Right lung (tissue), 5 donors: ENCODE data around the gene DDR2. TPM values are rescaled to one million over a fixed set of nuclear protein-coding genes. Genes with fewer than 3 reads are reported as not detected.
A peak's percentile ranks its signal among the peaks of the same experiment; 100 is the strongest.

Source experiments
- DNase-seq, 2 donors: peaks; one replicate each; pipeline ENCODE4 v3.0.0-alpha.2; 2013
- polyA plus RNA-seq, 5 donors: library from polyadenylated mRNA; unstranded; fragments of 120-200 nt; gene quantifications; one replicate each; pipeline versions ENCODE4 v1.2.1 to v1.2.3, GENCODE V29; 2013; ENCODE audit warnings: inconsistent platforms in 1 of 5, low replicate concordance in 1 of 5; ENCODE audit not compliant: insufficient read length in 5 of 5, insufficient read depth in 1 of 5

The DDR2 gene
- polyA plus RNA-seq, 5 donors: 20.4 to 50.4 (median 45.5) TPM

GRCh38 chr1:162695687-162696086 is 63.4 kb downstream of the DDR2 start:
- no peak for DNase-seq

GRCh38 chr1:162696286-162696862 is 64.1 kb downstream of the DDR2 start:
- DNase-seq: peak; percentile 90 to 94

GRCh38 chr1:162697140-162697895 is 65.1 kb downstream of the DDR2 start:
- DNase-seq: no peak

GRCh38 chr1:162699366-162699765 is 67.1 kb downstream of the DDR2 start:
- DNase-seq: no peak

- DNase-seq: no peak
Observed at GRCh38 chr1:162700131-162700530, 67.9 kb downstream of the DDR2 start.

- no peak for DNase-seq
Observed at GRCh38 chr1:162701286-162701685, 69.0 kb downstream of the DDR2 start.

- no peak for DNase-seq
Observed at GRCh38 chr1:162702628-162703027, 70.4 kb downstream of the DDR2 start.

- no peak for DNase-seq
Observed at GRCh38 chr1:162703708-162704107, 71.4 kb downstream of the DDR2 start.

GRCh38 chr1:162704673-162705424 is 72.6 kb downstream of the DDR2 start:
- no peak for DNase-seq

- no peak for DNase-seq
Observed at GRCh38 chr1:162706003-162706402, 73.7 kb downstream of the DDR2 start.

- no peak for DNase-seq
Observed at GRCh38 chr1:162706606-162707005, 74.3 kb downstream of the DDR2 start.

GRCh38 chr1:162708286-162708685 is 76.0 kb downstream of the DDR2 start:
- DNase-seq: no peak

GRCh38 chr1:162709132-162709860 is 77.0 kb downstream of the DDR2 start:
- DNase-seq: no peak

GRCh38 chr1:162709870-162710269 is 77.6 kb downstream of the DDR2 start:
- no peak for DNase-seq

- DNase-seq: peak; percentile 37 to 59
Observed at GRCh38 chr1:162710345-162710744, 78.1 kb downstream of the DDR2 start.

- DNase-seq: no peak
Observed at GRCh38 chr1:162710780-162711465, 78.7 kb downstream of the DDR2 start.

GRCh38 chr1:162712317-162713029 is 80.2 kb downstream of the DDR2 start:
- DNase-seq: no peak

- DNase-seq: no peak
Observed at GRCh38 chr1:162716123-162716522, 83.9 kb downstream of the DDR2 start.

- no peak for DNase-seq
Observed at GRCh38 chr1:162716552-162716951, 84.3 kb downstream of the DDR2 start.

GRCh38 chr1:162717548-162718184 is 85.4 kb downstream of the DDR2 start:
- DNase-seq: no peak
